AG04450 (cell line): ENCODE measurements around the gene SPATA25. TPM values are rescaled to one million over a fixed set of nuclear protein-coding genes. Genes with fewer than 3 reads are reported as not detected.

Source experiments
- CTCF ChIA-PET: fragments of 300-600, 350-600 bp; formaldehyde crosslinking; extraction: SDS; loops from one replicate; lab custom pipeline; 2022; ENCODE audit warnings: antibody characterized with exemption, inconsistent platforms; lab: Charles Lee
- POLR2A ChIA-PET: fragments of 350-600 bp; formaldehyde crosslinking; extraction: SDS; loops from one replicate; lab custom pipeline; 2021; ENCODE audit warnings: antibody characterized with exemption, inconsistent platforms; lab: Yijun Ruan, JAX
- DNase-seq: peaks from one replicate; pipeline ENCODE4 v3.0.0-alpha.2; 2011; ENCODE audit warnings: low read depth, low spot score
- H3K27ac ChIP-seq: one replicate; pipeline ENCODE4 v1.5.1; 2012; ENCODE audit warnings: low read depth, low read length, control low read depth
- H3K27me3 ChIP-seq: one replicate; pipeline ENCODE4 v1.6.0; 2012; ENCODE audit warnings: low read length; ENCODE audit not compliant: control insufficient read depth, insufficient read depth
- H3K4me3 ChIP-seq: 2 replicates; pipeline ENCODE4 v1.5.1; 2011; ENCODE audit warnings: mild to moderate bottlenecking, low read depth, low read length, control low read depth
- H3K9me3 ChIP-seq: 2 replicates; pipeline ENCODE4 v1.5.1; 2012; ENCODE audit warnings: low read length; ENCODE audit not compliant: control insufficient read depth, insufficient read depth
- polyA plus RNA-seq: library from polyadenylated mRNA; depleted of rRNA; stranded (reverse); fragments of >200 nt; gene quantifications from 2 replicates; pipeline ENCODE4 v1.2.3, GENCODE V29; 2011
- TF ChIP-seq, protein P1 (sequence below): IDR thresholded peaks from 2 replicates; pipeline ENCODE4 v1.5.1; 2011; ENCODE audit warnings: low read depth, low read length, control low read depth, inconsistent platforms

Gene SPATA25
- polyA plus RNA-seq, 1 experiment, result 0.50 TPM

DNA sequence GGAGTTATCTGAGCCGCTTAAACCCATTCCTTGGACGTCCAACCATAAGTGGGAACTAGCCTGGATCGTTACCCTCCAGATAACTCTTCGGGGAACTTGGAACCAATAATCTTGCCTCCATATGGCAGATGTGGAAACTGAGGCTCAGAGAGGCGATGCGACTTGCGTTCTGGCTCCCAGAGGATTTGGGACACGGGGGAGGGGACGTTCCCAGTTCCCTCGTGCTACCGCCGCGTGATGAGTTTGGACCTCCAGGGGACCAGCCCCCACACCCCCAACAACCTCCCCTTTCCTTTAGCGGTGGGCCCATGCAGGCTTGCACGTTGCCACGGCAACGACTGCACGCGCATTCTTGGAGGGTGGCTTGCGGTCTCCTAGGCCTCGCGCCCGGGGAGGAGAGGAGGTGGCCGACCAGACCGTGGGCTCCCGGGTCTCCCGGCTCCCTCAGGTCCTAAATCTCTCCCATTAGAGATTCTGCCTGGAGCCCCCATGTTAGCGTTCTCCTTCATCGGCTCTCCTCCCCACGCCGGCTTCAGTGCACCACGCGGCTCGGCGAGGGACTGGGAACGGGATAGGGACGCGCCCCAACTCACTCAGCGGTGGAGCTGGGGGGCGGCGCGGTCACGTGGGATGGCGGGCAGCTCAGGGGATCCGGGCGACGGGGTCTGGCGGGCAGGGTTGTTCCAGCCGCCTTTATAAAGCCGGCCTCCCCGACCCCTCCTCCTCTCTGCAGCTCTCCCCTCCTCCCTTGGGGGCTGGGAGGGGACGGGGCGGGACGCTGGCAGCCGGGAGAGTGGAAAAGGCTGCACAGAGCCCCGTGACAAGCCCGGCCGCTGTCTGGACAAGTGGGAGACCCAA is 24.3 kb upstream of the SPATA25 start, which contains the start of gene PLTP:
Gene PLTP, minus strand, starts transcription at position 670 of the 858 bp plus-strand sequence. CDS start 703 bp downstream, outside the sequence.
- CTCF ChIA-PET, result interaction anchor here (0.5 to 2.1 kb wide), 2 partner anchors 22 to 37 kb away, joined by 4 to 11 read pairs; no protein-coding TSS in a partner anchor
- Histone ChIP-seq H3K27ac (peak within 1 kb of the TSS; percentile 75), H3K4me3 (peak within 1 kb of the TSS; percentile 69), H3K27me3 (no peaks in the 10 kb centered on the region), H3K9me3 (no peaks in the 10 kb centered on the region; the same call in 1 of the 2 replicates)
- DNase-seq, result no peak
- POLR2A ChIA-PET, result interaction anchor here (0.9 to 3.6 kb wide), 9 partner anchors 8 to 29 kb away, joined by 3 to 57 read pairs (median 6); partner anchors contain the start of genes CTSA, NEURL2 and PCIF1
- TF ChIP-seq, protein P1, sequence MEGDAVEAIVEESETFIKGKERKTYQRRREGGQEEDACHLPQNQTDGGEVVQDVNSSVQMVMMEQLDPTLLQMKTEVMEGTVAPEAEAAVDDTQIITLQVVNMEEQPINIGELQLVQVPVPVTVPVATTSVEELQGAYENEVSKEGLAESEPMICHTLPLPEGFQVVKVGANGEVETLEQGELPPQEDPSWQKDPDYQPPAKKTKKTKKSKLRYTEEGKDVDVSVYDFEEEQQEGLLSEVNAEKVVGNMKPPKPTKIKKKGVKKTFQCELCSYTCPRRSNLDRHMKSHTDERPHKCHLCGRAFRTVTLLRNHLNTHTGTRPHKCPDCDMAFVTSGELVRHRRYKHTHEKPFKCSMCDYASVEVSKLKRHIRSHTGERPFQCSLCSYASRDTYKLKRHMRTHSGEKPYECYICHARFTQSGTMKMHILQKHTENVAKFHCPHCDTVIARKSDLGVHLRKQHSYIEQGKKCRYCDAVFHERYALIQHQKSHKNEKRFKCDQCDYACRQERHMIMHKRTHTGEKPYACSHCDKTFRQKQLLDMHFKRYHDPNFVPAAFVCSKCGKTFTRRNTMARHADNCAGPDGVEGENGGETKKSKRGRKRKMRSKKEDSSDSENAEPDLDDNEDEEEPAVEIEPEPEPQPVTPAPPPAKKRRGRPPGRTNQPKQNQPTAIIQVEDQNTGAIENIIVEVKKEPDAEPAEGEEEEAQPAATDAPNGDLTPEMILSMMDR, result no peak

DNA sequence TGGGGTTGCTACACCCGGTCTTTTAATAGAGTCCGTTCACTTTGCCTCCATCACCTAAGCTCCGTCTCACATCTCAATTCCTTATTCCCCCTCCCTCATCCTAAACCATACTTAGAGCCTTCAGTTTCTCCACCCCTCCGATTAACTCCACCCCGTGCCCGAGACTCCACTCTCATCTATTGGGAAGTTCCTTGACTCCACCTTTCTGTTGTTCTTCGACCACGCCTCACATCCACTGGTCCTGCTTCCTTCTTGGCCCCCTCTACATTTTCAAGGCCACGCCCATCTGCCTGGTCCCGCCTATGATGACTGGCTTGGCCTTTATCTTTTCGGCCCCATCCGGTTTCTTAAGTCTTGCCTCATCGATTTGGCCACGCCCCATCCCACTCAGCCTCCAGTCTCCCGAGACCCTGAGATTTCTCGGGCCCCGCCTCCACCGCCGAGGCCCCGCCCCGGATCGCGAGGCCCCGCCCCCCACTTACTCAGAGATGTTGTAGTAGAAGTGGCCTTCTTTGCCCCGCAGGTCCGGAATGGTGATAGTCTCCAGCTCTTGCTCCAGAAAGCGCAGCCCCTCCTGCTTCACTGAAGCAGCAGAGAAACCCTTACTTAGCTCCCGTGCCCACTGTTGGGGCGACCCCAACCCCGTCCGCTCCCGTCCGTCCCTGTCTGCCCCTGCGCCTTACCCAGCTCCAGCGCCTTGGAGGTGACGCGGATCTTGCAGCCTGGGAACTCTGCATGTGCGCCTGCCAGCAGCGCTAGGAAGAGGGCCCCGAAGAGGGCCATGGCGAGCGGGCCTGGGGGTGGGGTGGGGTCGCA is 23.5 kb upstream of the SPATA25 start:
- CTCF ChIA-PET, result interaction anchor here (0.8 to 2.1 kb wide), 3 partner anchors 19 to 60 kb away, joined by 3 to 11 read pairs (median 4); no protein-coding TSS in a partner anchor

DNA sequence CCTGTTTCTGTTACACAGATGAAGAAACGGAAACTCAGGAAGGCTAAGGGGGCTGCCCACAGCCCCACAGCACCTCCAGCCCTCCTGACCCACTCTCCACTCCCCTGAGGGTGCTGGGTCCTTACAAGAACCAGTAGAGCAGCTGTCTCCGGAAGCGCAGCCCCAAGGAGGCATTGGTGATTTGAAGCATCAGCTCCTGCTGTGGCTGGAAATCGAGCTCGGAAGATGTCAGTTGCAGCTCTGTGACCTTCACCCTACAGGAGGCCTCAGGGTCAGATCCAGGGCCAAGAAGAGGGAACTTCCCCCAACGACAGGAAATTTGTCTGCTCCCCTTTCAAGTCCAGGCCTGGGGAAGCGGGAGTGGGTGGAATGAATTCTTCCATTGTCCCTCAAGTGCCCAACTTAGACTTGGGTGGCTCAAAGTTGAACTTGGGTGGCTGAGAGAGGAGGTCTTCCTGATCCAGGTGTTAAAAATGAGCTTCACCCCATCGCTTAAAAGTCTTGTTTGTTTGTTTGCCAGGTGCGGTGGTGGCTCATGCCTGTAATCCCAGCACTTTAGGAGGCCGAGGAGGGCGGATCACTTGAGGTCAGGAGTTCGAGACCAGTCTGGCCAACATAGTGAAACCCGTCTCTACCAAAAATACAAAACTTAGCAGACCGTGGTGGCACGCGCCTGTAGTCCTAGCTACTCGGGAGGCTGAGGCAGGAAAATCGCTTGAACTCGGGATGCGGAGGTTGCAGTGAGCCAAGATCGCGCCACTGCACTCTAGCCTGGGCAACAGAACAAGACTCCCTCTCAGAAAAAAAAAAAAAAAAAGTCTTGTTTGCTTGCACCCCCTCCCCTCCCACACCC is 22.6 kb upstream of the SPATA25 start:
- Histone ChIP-seq H3K27ac (no peak overlapping the region), H3K4me3 (peak overlapping the region; percentile 31), H3K9me3 (no peaks in the 10 kb centered on the region; the same call in 1 of the 2 replicates), H3K27me3 (no peaks in the 10 kb centered on the region)
- ChIA-PET POLR2A (interaction anchor here (0.5 to 3.6 kb wide), 5 partner anchors 8 to 25 kb away, joined by 3 to 57 read pairs (median 11); partner anchors contain the start of genes CTSA, NEURL2 and PCIF1), CTCF (interaction anchor here (0.6 to 2.1 kb wide), 6 partner anchors 15 to 61 kb away, joined by 3 to 11 read pairs (median 4); no protein-coding TSS in a partner anchor)
- TF ChIP-seq, protein P1, result no peak
- DNase-seq, result no peak

More for the DNA sequence above, 23.5 kb upstream of the SPATA25 start:
- DNase-seq, result peak; percentile 99
- peak overlapping the region; percentile 75 for H3K27ac ChIP-seq
- no peaks in the 10 kb centered on the region; the same call in 1 of the 2 replicates for H3K9me3 ChIP-seq
- TF ChIP-seq, protein P1, result no peak
- H3K4me3 ChIP-seq, result peak overlapping the region; percentile 69
- POLR2A ChIA-PET, result interaction anchor here (0.5 to 3.6 kb wide), 9 partner anchors 9 to 30 kb away, joined by 3 to 57 read pairs (median 5); partner anchors contain the start of genes CTSA, NEURL2 and PCIF1
- no peaks in the 10 kb centered on the region for H3K27me3 ChIP-seq

DNA sequence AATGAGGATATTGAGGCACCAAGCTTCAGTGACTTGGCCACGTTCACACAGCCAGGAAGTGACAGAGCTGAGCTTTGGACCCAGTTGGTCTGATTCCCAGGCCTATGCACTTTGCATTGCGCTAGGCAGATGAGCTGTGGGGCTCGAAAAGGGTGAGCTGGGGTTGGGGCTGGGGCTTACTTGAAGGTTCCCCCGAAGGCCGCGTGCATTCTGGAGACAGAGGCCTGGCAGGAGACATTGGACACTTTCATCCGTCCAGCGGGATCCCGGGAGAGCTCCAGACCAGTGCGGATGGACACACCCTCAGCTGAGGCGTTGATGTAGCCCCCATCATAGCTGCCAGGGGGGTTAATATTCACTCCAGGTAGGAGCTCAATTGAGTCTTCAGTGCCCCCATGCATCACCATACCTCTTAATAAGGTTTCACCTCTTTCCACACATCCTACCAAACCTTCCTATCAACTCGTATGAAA is 21.9 kb upstream of the SPATA25 start:
- no peak for DNase-seq
- ChIA-PET CTCF (interaction anchor here (0.9 to 2.1 kb wide), 3 partner anchors 16 to 61 kb away, joined by 3 to 11 read pairs (median 4); no protein-coding TSS in a partner anchor), POLR2A (interaction anchor here (3.6 kb wide), 2 partner anchors 19 to 25 kb away, joined by 20 to 57 read pairs; partner anchors contain the start of genes CTSA, NEURL2 and PCIF1)
- TF ChIP-seq, protein P1, result no peak
- H3K4me3 ChIP-seq, result no peak overlapping the region
- no peaks in the 10 kb centered on the region; the same call in 1 of the 2 replicates for H3K9me3 ChIP-seq
- no peak overlapping the region for H3K27ac ChIP-seq
- no peaks in the 10 kb centered on the region for H3K27me3 ChIP-seq
